HG03558 (cell line): Measurements from ENCODE around the gene SPRY4.
A peak's percentile ranks its signal among the peaks of the same experiment; 100 is the strongest.
"Not testable (repeated sequence)": the region's sequence is repeated elsewhere in the genome, so short reads cannot be mapped to it uniquely, and the experiment has no call there.

Source experiments
- ATAC-seq: cut with Tn5 transposase; IDR thresholded peaks from one replicate; pipeline ENCODE4 v1.9.1; 2021; ENCODE audit warnings: moderate number of reproducible peaks; ENCODE audit not compliant: unreplicated experiment; ENCODE audit errors: extremely low read depth

SPRY4 gene

GRCh38 chr5:142324871-142325724 lies at the start of gene SPRY4:
SPRY4 (minus strand) TSS chr5:142325021; CDS start chr5:142315108, 9,913 bp downstream.
- ATAC-seq, result peak; percentile 59

GRCh38 chr5:142368529-142368928 lies 43.7 kb upstream of the SPRY4 start:
- ATAC-seq, result no peak

- ATAC-seq, result no peak
Observed at GRCh38 chr5:142366007-142366406, 41.2 kb upstream of the SPRY4 start.

- ATAC-seq, result no peak
Observed at GRCh38 chr5:142364251-142365145, 39.7 kb upstream of the SPRY4 start.

GRCh38 chr5:142363619-142363963 lies 38.8 kb upstream of the SPRY4 start:
- ATAC-seq, result no peak

GRCh38 chr5:142362193-142362592 lies 37.4 kb upstream of the SPRY4 start:
- not testable (repeated sequence) for ATAC-seq

- no peak for ATAC-seq
Observed at GRCh38 chr5:142360607-142361120, 35.8 kb upstream of the SPRY4 start.

GRCh38 chr5:142360051-142360498 lies 35.3 kb upstream of the SPRY4 start:
- ATAC-seq, result no peak

GRCh38 chr5:142358648-142359047 lies 33.8 kb upstream of the SPRY4 start:
- no peak for ATAC-seq

- ATAC-seq, result no peak
Observed at GRCh38 chr5:142358121-142358520, 33.3 kb upstream of the SPRY4 start.

GRCh38 chr5:142357469-142358090 lies 32.8 kb upstream of the SPRY4 start:
- ATAC-seq, result no peak

- ATAC-seq, result peak; percentile 95
Observed at GRCh38 chr5:142356716-142357468, 32.1 kb upstream of the SPRY4 start.

GRCh38 chr5:142356349-142356715 lies 31.5 kb upstream of the SPRY4 start:
- no peak for ATAC-seq

GRCh38 chr5:142353071-142353472 lies 28.3 kb upstream of the SPRY4 start:
- ATAC-seq, result no peak

GRCh38 chr5:142350021-142350420 lies 25.2 kb upstream of the SPRY4 start:
- no peak for ATAC-seq

- no peak for ATAC-seq
Observed at GRCh38 chr5:142346706-142347105, 21.9 kb upstream of the SPRY4 start.

GRCh38 chr5:142344915-142345314 lies 20.1 kb upstream of the SPRY4 start:
- not testable (repeated sequence) for ATAC-seq

- no peak for ATAC-seq
Observed at GRCh38 chr5:142343531-142343930, 18.7 kb upstream of the SPRY4 start.

GRCh38 chr5:142342128-142342981 lies 17.5 kb upstream of the SPRY4 start:
- no peak for ATAC-seq
